Measurements from ENCODE around the gene CTCF.

Gene CTCF

GRCh38 chr16:67606632-67607031, 44.3 kb downstream of the CTCF start:
- DNase-seq, result no peak

GRCh38 chr16:67608364-67608763, 46.0 kb downstream of the CTCF start:
- no peak for DNase-seq

GRCh38 chr16:67613808-67614207, 51.5 kb downstream of the CTCF start:
- no peak for DNase-seq

- no peak for DNase-seq
Measured at GRCh38 chr16:67628216-67628615, 65.9 kb downstream of the CTCF start.

GRCh38 chr16:67632415-67633172, 70.3 kb downstream of the CTCF start:
- DNase-seq, result no peak

GRCh38 chr16:67636713-67637112, 74.4 kb downstream of the CTCF start:
- DNase-seq, result no peak

GRCh38 chr16:67637625-67638024, 75.3 kb downstream of the CTCF start:
- no peak for DNase-seq

- DNase-seq, result no peak
Measured at GRCh38 chr16:67641779-67642708, 79.7 kb downstream of the CTCF start.

- DNase-seq, result no peak
Measured at GRCh38 chr16:67644038-67644437, 81.7 kb downstream of the CTCF start.

- DNase-seq, result no peak
Measured at GRCh38 chr16:67645397-67646121, 83.2 kb downstream of the CTCF start.

- no peak for DNase-seq
Measured at GRCh38 chr16:67647111-67647651, 84.9 kb downstream of the CTCF start.

- no peak for DNase-seq
Measured at GRCh38 chr16:67647681-67648080, 85.4 kb downstream of the CTCF start.

GRCh38 chr16:67648088-67648763, 85.9 kb downstream of the CTCF start:
- DNase-seq, result no peak

- DNase-seq, result no peak
Measured at GRCh38 chr16:67648764-67649407, 86.6 kb downstream of the CTCF start.

- DNase-seq, result no peak
Measured at GRCh38 chr16:67649494-67649931, 87.2 kb downstream of the CTCF start.

GRCh38 chr16:67650023-67650422, 87.7 kb downstream of the CTCF start:
- no peak for DNase-seq

- no peak for DNase-seq
Measured at GRCh38 chr16:67651039-67651438, 88.7 kb downstream of the CTCF start.

- DNase-seq, result no peak
Measured at GRCh38 chr16:67651847-67652246, 89.5 kb downstream of the CTCF start.

- DNase-seq, result no peak
Measured at GRCh38 chr16:67652578-67653127, 90.3 kb downstream of the CTCF start.

GRCh38 chr16:67653128-67653788, 90.9 kb downstream of the CTCF start:
- DNase-seq, result no peak
